ENCODE measurements around the gene TBC1D1.

Gene TBC1D1

DNA sequence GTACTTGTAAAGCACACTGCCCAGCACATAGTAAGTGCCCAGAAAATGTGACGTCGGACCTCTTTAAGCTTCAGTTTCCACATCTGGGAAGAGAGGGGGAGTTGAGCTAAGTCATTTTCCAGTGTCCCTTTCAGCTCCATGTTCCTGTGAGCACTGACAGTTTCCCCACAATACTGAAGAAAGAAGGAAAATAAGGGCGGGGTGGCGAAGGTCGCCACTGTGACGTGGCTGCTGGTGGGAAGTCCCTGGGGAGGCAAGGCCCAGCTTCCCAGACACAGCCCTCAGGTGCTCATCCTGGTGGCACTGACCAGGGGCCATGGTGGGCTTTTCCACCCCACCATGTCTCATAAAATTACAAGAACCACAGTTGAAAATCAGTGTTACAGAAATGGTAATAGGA, 191.1 kb downstream of the TBC1D1 start (continued):
- TF ChIP-seq, protein P1, sequence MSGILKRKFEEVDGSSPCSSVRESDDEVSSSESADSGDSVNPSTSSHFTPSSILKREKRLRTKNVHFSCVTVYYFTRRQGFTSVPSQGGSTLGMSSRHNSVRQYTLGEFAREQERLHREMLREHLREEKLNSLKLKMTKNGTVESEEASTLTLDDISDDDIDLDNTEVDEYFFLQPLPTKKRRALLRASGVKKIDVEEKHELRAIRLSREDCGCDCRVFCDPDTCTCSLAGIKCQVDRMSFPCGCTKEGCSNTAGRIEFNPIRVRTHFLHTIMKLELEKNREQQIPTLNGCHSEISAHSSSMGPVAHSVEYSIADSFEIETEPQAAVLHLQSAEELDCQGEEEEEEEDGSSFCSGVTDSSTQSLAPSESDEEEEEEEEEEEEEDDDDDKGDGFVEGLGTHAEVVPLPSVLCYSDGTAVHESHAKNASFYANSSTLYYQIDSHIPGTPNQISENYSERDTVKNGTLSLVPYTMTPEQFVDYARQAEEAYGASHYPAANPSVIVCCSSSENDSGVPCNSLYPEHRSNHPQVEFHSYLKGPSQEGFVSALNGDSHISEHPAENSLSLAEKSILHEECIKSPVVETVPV (CRISPR knock-in tag; IDR thresholded peaks at IDR 0.05), result no peak
- TF ChIP-seq TOX (CRISPR knock-in tag; IDR thresholded peaks at IDR 0.05; ENCODE audit: borderline replicate concordance), result no peak

GRCh38 chr4:38082424-38083385, 191.8 kb downstream of the TBC1D1 start:
- no peak for TF ChIP-seq OSR1 (CRISPR knock-in tag; IDR thresholded peaks at IDR 0.05)
- no peak for TF ChIP-seq ISL1 (CRISPR knock-in tag; IDR thresholded peaks at IDR 0.05)
- TF ChIP-seq GLIS3 (CRISPR knock-in tag; IDR thresholded peaks at IDR 0.05), result no peak
- TF ChIP-seq TSHZ2 (CRISPR knock-in tag; IDR thresholded peaks at IDR 0.05), result no peak
- TF ChIP-seq CSDC2 (CRISPR knock-in tag; IDR thresholded peaks at IDR 0.05), result no peak
- TF ChIP-seq ZNF70 (CRISPR knock-in tag; IDR thresholded peaks at IDR 0.05), result no peak
- no peak for TF ChIP-seq ZNF565 (CRISPR knock-in tag; conservative IDR thresholded peaks at IDR 0.05; ENCODE audit: low read depth)
- TF ChIP-seq, protein P1 (CRISPR knock-in tag; IDR thresholded peaks at IDR 0.05), result no peak
- TF ChIP-seq TOX (CRISPR knock-in tag; IDR thresholded peaks at IDR 0.05; ENCODE audit: borderline replicate concordance), result no peak
- TF ChIP-seq ZC3H10 (CRISPR knock-in tag; IDR thresholded peaks at IDR 0.05), result no peak
- TF ChIP-seq ESRRG (CRISPR knock-in tag; IDR thresholded peaks at IDR 0.05), result no peak
- no peak for TF ChIP-seq BACH2 (CRISPR knock-in tag; IDR thresholded peaks at IDR 0.05; ENCODE audit: borderline replicate concordance)
- no peak for TF ChIP-seq TCF4 (CRISPR knock-in tag; IDR thresholded peaks at IDR 0.05; ENCODE audit: borderline replicate concordance)
- no peak for TF ChIP-seq ZNF8 (CRISPR knock-in tag; IDR thresholded peaks at IDR 0.05)
- no peak for TF ChIP-seq ARNTL (CRISPR knock-in tag; IDR thresholded peaks at IDR 0.05; ENCODE audit: borderline replicate concordance, low read depth)
- ATAC-seq, result no peak

GRCh38 chr4:38084877-38085711, 194.2 kb downstream of the TBC1D1 start:
- no peak for ATAC-seq
- TF ChIP-seq ZFP30 (CRISPR knock-in tag; IDR thresholded peaks at IDR 0.05) (no peak), PPARA (CRISPR knock-in tag; IDR thresholded peaks at IDR 0.05; ENCODE audit: borderline replicate concordance) (no peak), OSR1 (CRISPR knock-in tag; IDR thresholded peaks at IDR 0.05) (no peak), PATZ1 (CRISPR knock-in tag; IDR thresholded peaks at IDR 0.05; ENCODE audit: borderline replicate concordance) (no peak), ARNTL (CRISPR knock-in tag; IDR thresholded peaks at IDR 0.05; ENCODE audit: borderline replicate concordance, low read depth) (no peak), ISL1 (CRISPR knock-in tag; IDR thresholded peaks at IDR 0.05) (peak; percentile 44; the same call in 1 of the 2 replicates)

GRCh38 chr4:38085751-38086150, 194.9 kb downstream of the TBC1D1 start:
- no peak for TF ChIP-seq ZNF565 (CRISPR knock-in tag; conservative IDR thresholded peaks at IDR 0.05; ENCODE audit: low read depth)
- ATAC-seq, result no peak
